ENCODE data around the gene HEATR5B.
A peak's percentile ranks its signal among the peaks of the same experiment; 100 is the strongest.

HEATR5B gene

DNA sequence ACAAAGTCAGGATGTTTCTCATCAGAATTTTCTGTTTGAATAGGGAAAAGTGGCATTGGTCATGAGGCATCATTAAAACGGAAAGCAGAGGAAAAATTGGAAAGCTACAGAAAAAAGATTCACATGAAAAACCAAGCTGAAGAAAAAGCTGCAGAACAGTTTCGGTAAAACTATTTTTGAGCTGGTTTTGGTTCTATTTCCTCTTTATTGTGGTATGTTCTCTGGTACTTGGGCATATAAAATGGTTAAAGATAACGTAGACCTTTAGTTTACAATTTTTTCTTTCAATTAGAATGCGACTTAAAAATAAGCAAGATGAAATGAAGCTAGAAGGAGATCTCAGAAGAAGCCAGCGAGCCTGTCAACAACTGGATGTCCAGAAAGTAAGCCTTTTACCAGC lies 7.7 kb upstream of the HEATR5B start:
- H3K27ac ChIP-seq: no peak overlapping the region
- TF ChIP-seq, protein P1, sequence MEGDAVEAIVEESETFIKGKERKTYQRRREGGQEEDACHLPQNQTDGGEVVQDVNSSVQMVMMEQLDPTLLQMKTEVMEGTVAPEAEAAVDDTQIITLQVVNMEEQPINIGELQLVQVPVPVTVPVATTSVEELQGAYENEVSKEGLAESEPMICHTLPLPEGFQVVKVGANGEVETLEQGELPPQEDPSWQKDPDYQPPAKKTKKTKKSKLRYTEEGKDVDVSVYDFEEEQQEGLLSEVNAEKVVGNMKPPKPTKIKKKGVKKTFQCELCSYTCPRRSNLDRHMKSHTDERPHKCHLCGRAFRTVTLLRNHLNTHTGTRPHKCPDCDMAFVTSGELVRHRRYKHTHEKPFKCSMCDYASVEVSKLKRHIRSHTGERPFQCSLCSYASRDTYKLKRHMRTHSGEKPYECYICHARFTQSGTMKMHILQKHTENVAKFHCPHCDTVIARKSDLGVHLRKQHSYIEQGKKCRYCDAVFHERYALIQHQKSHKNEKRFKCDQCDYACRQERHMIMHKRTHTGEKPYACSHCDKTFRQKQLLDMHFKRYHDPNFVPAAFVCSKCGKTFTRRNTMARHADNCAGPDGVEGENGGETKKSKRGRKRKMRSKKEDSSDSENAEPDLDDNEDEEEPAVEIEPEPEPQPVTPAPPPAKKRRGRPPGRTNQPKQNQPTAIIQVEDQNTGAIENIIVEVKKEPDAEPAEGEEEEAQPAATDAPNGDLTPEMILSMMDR (conservative IDR thresholded peaks at IDR 0.05): no peak

DNA sequence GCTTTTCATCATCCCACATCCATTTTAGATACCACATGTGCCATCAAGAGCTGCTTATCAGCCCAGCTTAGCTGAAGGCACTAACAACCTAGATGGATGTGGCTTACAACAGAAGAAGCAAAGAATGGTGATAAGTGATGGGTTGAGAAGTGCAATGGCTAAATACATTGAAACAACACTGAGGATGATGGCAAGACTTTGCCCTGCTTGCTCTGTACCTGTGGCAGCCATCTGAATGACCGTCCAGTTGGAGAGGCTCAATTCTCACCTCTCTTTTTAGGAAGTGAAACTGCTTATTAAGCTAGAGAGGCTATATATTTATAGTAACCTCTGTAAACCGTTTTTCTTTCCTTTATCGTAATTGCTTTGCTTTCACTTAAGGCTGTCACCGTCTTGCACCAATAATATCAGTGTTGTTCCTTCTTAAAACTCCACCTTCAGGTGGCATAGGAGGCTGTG lies 5.9 kb upstream of the HEATR5B start:
- no peak overlapping the region for H3K27ac ChIP-seq
- TF ChIP-seq, protein P1 (conservative IDR thresholded peaks at IDR 0.05): no peak

DNA sequence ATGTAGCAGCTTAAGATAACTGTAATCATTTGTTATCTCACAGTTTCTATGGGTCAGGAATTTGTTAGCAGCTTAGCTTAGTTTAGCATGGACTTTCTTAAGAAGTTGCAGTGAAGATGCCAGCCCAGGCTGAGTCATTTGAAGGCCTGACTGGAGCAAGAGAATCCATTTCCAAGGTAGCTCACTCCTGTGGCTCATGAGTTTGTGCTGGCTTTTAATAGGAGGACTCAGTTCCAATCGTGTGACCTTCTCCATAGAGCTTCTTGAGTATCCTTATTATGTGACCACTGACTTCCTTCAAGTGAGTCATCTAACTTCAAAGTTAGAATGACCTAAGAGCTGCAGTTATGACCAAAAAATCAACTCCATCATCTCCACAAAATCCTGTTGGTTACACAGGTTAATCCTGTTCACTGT lies 1.6 kb upstream of the HEATR5B start:
- TF ChIP-seq, protein P1 (conservative IDR thresholded peaks at IDR 0.05): no peak
- no peak overlapping the region; the same call in 1 of the 2 replicates for H3K27ac ChIP-seq

DNA sequence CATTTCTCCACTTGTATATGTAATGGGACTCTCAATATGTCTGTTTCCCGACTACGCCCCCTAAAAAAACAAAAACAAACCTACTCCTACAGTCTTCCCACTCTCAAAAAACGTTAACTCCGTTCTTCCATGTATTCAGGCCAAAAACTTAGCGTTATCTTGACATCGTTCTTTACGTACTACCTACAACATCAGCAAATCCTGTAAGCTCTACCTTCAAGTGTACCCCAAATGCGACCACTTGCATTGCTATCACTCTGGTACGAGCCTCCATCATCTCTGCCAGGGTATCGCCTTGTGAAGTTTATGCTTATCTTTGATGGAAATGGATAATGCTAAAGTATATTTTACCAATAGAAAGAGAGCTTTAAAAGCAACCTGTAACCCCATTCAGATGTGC lies 625 bp upstream of the HEATR5B start:
- H3K27ac ChIP-seq: peak overlapping the region; percentile 78
- TF ChIP-seq, protein P1 (conservative IDR thresholded peaks at IDR 0.05): no peak

DNA sequence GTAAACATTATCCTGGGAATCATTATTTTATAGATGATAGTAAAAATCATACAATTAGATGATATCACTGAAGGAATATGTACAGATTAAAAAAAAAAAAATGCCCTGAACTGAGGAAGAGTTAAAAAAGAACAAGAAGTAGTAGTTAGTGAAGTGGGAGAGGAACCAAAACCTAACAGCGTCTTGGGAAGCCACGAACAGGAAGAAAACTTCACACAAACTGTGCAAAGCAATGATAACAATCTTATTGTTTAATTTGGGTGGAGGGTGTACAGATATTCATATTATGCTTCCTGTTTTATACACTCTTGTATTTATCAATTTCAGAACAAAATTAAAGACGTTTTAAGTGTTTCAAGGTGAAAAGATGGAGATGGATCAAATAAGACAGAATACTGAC lies 3.5 kb downstream of the HEATR5B start:
- H3K27ac ChIP-seq: peak overlapping the region; percentile 18
- TF ChIP-seq, protein P1 (conservative IDR thresholded peaks at IDR 0.05): no peak

DNA sequence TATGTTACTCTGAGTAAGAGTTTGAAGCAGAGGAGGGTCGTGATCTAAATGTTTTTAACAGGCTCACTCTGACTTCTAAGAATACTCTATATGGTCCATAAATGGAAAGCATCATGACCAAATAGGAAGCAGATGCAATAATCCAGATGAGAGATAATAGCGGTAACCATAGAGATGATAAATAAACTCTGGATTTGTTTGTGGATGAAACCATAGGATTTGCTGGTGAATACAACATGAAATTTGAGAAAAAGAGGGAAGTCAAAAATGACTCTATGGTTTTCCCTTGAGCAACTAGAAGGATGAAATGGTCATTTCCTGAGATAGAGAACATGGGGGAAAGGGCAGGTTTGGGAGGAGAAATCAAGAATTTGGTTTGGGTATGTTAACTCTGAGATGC lies 3.9 kb downstream of the HEATR5B start:
- H3K27ac ChIP-seq: no peak overlapping the region; the same call in 1 of the 2 replicates
- TF ChIP-seq, protein P1 (conservative IDR thresholded peaks at IDR 0.05): no peak

DNA sequence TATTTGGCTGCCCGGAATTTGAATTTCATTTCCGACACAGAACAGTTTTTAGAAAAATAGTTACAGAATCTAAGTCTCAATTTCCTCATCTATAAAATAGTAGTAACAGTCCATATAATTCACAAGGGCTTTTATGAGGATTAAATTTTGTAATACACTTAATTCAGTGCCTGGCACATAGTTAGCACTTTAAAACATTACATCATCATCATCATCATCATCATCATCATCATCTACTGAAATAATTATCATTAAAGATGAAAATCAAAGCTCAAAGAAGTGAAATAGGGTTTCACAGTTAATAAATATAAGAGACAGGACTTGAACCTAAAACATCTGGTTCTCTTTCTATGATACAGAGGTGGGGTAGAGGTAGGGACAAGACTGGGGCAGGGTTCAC lies 13.2 kb downstream of the HEATR5B start:
- H3K27ac ChIP-seq: no peak overlapping the region
- TF ChIP-seq, protein P1 (conservative IDR thresholded peaks at IDR 0.05): no peak
